ENCODE measurements around the gene CA10. TPM values are rescaled to one million over a fixed set of nuclear protein-coding genes. Genes with fewer than 3 reads are reported as not detected.

The CA10 gene
- total RNA-seq, 1 experiment from 2014 or later = not detected

- Mint-ChIP-seq H3K9me3 (ENCODE audit: unreplicated experiment) (no peaks in the 10 kb centered on the region), H3K36me3 (ENCODE audit: insufficient read depth, unreplicated experiment) (no peaks in the 10 kb centered on the region), H3K4me1 (ENCODE audit: low read depth, unreplicated experiment) (peaks cover 7% of the 10 kb centered on the region), H3K27ac (ENCODE audit: unreplicated experiment) (no peak overlapping the region), H3K27me3 (ENCODE audit: insufficient read depth, unreplicated experiment) (no peaks in the 10 kb centered on the region), H3K4me3 (ENCODE audit: unreplicated experiment) (no peak overlapping the region)
- no peak for TF ChIP-seq CTCF (IDR thresholded peaks at IDR 0.05; ENCODE audit: insufficient read depth in 1 of 2, low read depth in 1 of 2, low read length in 1 of 2, severe bottlenecking in 1 of 2, unreplicated experiment in 1 of 2)
- H3K27me3 ChIP-seq (replicated peaks; ENCODE audit: control insufficient read depth, insufficient read depth, low read length) = no peaks in the 10 kb centered on the region
- ChIA-PET CTCF (no interaction called here), POLR2A (no interaction called here)
- no peak overlapping the region for H3K4me3 ChIP-seq (ENCODE audit: low read depth, low read length)
- no peaks in the 10 kb centered on the region for H3K36me3 ChIP-seq (ENCODE audit: control insufficient read depth, insufficient read depth, low read length)
- no TSS peak for BruUV-seq (replicated peaks)
- H3K9me3 ChIP-seq = 0 out of 2 replicates have a peak, but pooled peaks cover 2% of the 10 kb centered on the region
- no peak for DNase-seq
- intact Hi-C loops (cut with micrococcal nuclease; ENCODE audit: unreplicated experiment) = no loop called here
- H3K4me1 ChIP-seq = peaks cover 9% of the 10 kb centered on the region; the same call in 1 of the 2 replicates
Measured at GRCh38 chr17:51595826-51596398, 562.6 kb downstream of the CA10 start.

GRCh38 chr17:51590071-51590656 is 568.4 kb downstream of the CA10 start:
- POLR2A ChIA-PET = no interaction called here
- Histone ChIP-seq H3K4me1 (no peaks in the 10 kb centered on the region), H3K36me3 (ENCODE audit: control insufficient read depth, insufficient read depth, low read length) (no peaks in the 10 kb centered on the region), H3K4me3 (ENCODE audit: low read depth, low read length) (no peak overlapping the region), H3K9me3 (0 out of 2 replicates have a peak, but pooled peaks cover 7% of the 10 kb centered on the region), H3K27me3 (replicated peaks; ENCODE audit: control insufficient read depth, insufficient read depth, low read length) (no peaks in the 10 kb centered on the region)
- Mint-ChIP-seq H3K27me3 (ENCODE audit: insufficient read depth, unreplicated experiment) (peaks cover 2% of the 10 kb centered on the region), H3K4me1 (ENCODE audit: low read depth, unreplicated experiment) (no peaks in the 10 kb centered on the region), H3K27ac (ENCODE audit: unreplicated experiment) (no peak overlapping the region), H3K36me3 (ENCODE audit: insufficient read depth, unreplicated experiment) (no peaks in the 10 kb centered on the region), H3K4me3 (ENCODE audit: unreplicated experiment) (no peak overlapping the region), H3K9me3 (ENCODE audit: unreplicated experiment) (peaks cover 11% of the 10 kb centered on the region)
- DNase-seq = no peak
- CTCF ChIA-PET = no interaction called here
- intact Hi-C loops (cut with micrococcal nuclease; ENCODE audit: unreplicated experiment) = no loop called here
- no peak for TF ChIP-seq CTCF (IDR thresholded peaks at IDR 0.05; ENCODE audit: insufficient read depth in 1 of 2, low read depth in 1 of 2, low read length in 1 of 2, severe bottlenecking in 1 of 2, unreplicated experiment in 1 of 2)
- no TSS peak for BruUV-seq (replicated peaks)

- ChIA-PET CTCF (no interaction called here), POLR2A (no interaction called here)
- BruUV-seq (replicated peaks) = no TSS peak
- Mint-ChIP-seq H3K4me1 (ENCODE audit: low read depth, unreplicated experiment) (no peaks in the 10 kb centered on the region), H3K36me3 (ENCODE audit: insufficient read depth, unreplicated experiment) (no peaks in the 10 kb centered on the region), H3K4me3 (ENCODE audit: unreplicated experiment) (no peak overlapping the region), H3K27me3 (ENCODE audit: insufficient read depth, unreplicated experiment) (peaks cover 2% of the 10 kb centered on the region), H3K27ac (ENCODE audit: unreplicated experiment) (no peak overlapping the region), H3K9me3 (ENCODE audit: unreplicated experiment) (peaks cover 11% of the 10 kb centered on the region)
- no peak for DNase-seq
- Histone ChIP-seq H3K36me3 (ENCODE audit: control insufficient read depth, insufficient read depth, low read length) (no peaks in the 10 kb centered on the region), H3K4me3 (ENCODE audit: low read depth, low read length) (no peak overlapping the region), H3K4me1 (no peaks in the 10 kb centered on the region), H3K9me3 (0 out of 2 replicates have a peak, but pooled peaks cover 7% of the 10 kb centered on the region), H3K27me3 (replicated peaks; ENCODE audit: control insufficient read depth, insufficient read depth, low read length) (no peaks in the 10 kb centered on the region)
- TF ChIP-seq CTCF (IDR thresholded peaks at IDR 0.05; ENCODE audit: insufficient read depth in 1 of 2, low read depth in 1 of 2, low read length in 1 of 2, severe bottlenecking in 1 of 2, unreplicated experiment in 1 of 2) = no peak
- intact Hi-C loops (cut with micrococcal nuclease; ENCODE audit: unreplicated experiment) = no loop called here
Measured at GRCh38 chr17:51588063-51588462, 570.5 kb downstream of the CA10 start.

Measured in Caco-2 (cell line).